NCI-H1417 treated with DMSO at 0.1 percent for 48 hours (cell line): ENCODE measurements around the gene SCARF2.
A peak's percentile ranks its signal among the peaks of the same experiment; 100 is the strongest.

Source experiments
- DNase-seq: peaks from one replicate; lab custom pipeline; 2025; lab: John Stamatoyannopoulos, UW

SCARF2 gene

DNA sequence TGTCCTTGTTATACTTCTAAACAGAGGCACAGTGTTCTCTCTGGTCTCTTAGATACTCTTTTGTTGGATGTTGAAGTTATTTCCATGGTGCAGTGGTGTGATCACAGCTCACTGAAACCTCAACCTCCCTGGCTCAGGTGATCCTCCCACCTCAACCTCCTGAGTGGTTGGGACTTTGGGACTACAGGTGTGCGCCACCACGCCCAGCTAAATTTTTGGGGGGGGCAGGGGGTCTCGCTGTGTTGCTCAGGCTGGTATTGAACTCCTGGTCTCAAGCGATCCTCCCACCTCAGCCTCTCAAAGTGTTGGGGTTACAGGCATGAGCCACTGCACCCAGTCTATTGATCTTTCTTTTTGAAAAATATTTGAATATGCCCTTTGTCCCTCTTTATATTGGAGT lies 28.7 kb downstream of the SCARF2 start:
- DNase-seq, result no peak

DNA sequence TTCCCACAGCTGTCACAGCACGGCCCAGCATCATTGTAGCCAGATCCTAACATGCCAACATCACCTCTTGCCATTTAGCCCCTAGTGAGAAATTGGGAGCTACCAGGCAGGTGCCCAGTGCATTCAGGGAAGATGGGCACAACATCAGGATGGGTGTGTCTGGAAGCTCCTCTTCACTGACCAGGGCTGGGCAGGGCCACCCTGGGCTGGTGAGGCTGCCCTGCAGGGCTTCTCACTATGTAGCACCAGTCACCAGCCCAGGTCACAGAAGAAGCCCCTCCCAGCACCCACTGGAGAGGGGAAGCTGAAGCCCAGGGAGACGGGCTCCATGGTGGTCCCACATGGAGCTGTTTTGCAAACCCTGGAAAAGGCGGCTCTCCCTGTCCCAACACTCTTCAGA lies 29.8 kb downstream of the SCARF2 start:
- no peak for DNase-seq

GRCh38 chr22:20406686-20407408 lies 30.8 kb downstream of the SCARF2 start:
- no peak for DNase-seq

GRCh38 chr22:20405931-20406685 lies 31.5 kb downstream of the SCARF2 start:
- no peak for DNase-seq

GRCh38 chr22:20405291-20405930 lies 32.2 kb downstream of the SCARF2 start:
- DNase-seq, result no peak

DNA sequence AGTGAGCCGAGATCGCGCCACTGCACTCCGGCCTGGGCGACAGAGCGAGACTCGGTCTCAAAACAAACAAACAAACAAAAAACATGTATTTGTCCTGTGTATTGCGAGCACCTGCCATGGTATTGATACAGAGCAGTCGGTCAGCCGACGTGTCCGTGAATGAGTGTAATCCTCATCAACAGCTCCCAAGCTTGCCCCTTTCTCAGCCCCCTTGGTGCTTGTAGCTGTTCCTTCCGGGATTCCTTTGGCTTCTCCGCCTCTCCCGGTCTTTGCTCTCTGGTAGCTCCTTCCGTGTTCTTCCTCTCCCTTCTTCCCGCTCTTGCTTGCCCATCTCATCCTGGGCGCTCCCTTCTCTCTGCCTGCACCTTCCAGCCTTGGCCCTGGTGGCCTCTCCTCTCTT lies 32.7 kb downstream of the SCARF2 start:
- DNase-seq, result no peak

DNA sequence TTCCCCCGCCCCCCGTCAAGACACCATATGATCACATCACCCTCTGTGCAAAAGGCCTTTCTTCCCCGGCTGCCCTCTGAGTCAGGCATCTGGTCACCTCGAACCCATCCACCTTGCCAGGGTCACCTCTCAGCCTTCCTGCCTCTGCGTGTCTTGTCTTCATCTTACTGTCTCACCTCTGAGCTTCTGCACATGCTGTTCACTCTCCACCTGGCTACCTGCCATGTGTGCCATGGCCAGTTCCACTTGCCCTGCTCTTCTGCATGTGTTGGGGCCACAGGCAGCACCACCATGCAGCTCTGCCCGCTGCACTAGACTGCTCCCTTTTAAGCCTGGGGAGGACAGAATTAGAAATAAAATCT lies 33.9 kb downstream of the SCARF2 start:
- DNase-seq, result no peak

- DNase-seq, result no peak
Observed at GRCh38 chr22:20402960-20403778, 34.5 kb downstream of the SCARF2 start.

- no peak for DNase-seq
Observed at GRCh38 chr22:20401376-20402014, 36.1 kb downstream of the SCARF2 start.

GRCh38 chr22:20400606-20401375 lies 36.8 kb downstream of the SCARF2 start:
- DNase-seq, result no peak

DNA sequence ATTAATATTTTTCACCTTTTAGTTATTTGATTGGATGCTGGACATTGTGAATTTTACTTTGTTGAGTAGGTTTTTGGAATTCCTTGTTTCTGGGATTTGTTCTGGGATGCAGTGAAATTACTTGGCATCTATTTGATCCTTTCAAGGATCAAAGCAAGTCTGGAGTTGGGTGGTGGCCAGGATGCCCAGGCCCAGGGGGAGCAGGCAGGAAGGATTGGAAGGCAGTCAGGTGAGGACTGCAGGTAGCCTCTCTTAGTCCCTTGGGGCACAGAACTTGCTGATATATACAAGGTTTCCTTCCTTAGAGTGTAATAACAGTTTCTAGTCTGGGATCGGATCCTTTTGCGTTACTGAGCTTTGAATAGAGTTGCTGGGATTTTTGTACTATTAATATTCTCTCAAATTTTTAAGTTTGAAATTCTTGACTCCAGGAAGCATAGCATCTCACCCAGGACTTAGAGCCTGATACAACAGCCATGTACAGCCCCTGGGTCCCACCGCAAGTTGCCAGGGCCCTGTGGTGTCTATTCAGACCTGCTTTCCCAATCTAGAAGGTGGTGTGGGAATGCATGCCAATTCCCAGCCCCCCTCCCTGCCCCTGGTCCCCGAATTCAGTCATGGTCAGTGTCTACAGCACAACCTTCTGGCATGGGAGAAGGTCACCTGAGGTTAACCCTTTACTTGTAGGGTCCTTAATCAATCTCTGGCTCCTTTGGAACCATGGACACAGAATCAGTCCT lies 37.6 kb downstream of the SCARF2 start:
- DNase-seq, result no peak

DNA sequence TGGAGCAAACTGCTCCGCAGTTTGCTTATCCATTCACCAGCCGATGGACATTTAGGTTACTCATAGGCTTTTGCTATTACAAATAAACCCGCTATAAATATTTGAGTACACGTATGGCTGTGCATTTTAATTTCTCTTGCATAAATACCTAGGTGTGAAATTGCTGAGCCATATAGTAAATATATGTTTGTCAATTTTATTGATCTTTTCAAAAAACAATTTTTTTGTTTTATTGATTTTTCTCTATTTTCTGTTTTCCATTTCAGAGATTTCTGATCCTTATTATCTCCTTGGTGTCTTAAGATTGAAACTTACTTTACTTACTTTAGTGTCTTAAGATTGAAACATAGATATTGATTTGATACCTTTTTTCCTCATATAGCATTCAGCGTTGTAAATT lies 39.2 kb downstream of the SCARF2 start:
- no peak for DNase-seq

DNA sequence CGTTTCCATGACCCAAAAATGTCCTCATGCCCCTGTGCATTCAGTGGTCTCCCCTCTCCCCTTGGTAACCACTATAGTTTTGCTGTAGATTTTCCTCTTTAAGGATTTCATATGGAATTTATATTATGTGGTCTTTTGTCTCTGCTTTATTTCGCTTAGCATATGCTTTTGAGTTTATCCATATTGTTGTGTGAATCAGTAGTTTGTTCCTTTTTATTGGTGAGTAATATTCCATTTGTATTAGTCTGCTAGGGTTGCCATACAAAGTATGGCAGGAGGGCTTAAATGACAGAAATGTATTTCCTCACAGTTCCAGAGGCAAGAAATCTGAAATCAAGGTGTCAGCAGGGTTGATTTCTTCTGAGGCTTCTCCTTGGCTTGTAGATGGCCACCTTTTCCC lies 40.1 kb downstream of the SCARF2 start:
- DNase-seq, result no peak

GRCh38 chr22:20396639-20397038 lies 41.0 kb downstream of the SCARF2 start:
- DNase-seq, result no peak

- no peak for DNase-seq
Observed at GRCh38 chr22:20395907-20396287, 41.7 kb downstream of the SCARF2 start.

GRCh38 chr22:20395181-20395906 lies 42.3 kb downstream of the SCARF2 start:
- no peak for DNase-seq

- peak; percentile 47 for DNase-seq
Observed at GRCh38 chr22:20393705-20394476, 43.7 kb downstream of the SCARF2 start, which contains the start of gene ZNF74. Gene ZNF74, plus strand, starts transcription at chr22:20394151. Its CDS starts 478 bp downstream, at chr22:20394629.

- no peak for DNase-seq
Observed at GRCh38 chr22:20392983-20393704, 44.5 kb downstream of the SCARF2 start.
